OCI-LY3 (cell line): Measurements from ENCODE around the gene NRXN3.

Source experiments
- EZH2phosphoT487 ChIP-seq: fragments of 200-600 bp; shearing (Covaris generic); IDR thresholded peaks from 2 replicates; pipeline ENCODE4 v1.6.1; 2018; ENCODE audit warnings: antibody characterized with exemption, mixed run types, low read depth
- TF ChIP-seq, protein P1 (sequence below): fragments of 200-600, 300-600 bp; sonication (generic); IDR thresholded peaks from 2 replicates; pipeline ENCODE4 v1.5.1; 2014; ENCODE audit warnings: antibody characterized with exemption, low read length, low read depth

- TF ChIP-seq, protein P1, sequence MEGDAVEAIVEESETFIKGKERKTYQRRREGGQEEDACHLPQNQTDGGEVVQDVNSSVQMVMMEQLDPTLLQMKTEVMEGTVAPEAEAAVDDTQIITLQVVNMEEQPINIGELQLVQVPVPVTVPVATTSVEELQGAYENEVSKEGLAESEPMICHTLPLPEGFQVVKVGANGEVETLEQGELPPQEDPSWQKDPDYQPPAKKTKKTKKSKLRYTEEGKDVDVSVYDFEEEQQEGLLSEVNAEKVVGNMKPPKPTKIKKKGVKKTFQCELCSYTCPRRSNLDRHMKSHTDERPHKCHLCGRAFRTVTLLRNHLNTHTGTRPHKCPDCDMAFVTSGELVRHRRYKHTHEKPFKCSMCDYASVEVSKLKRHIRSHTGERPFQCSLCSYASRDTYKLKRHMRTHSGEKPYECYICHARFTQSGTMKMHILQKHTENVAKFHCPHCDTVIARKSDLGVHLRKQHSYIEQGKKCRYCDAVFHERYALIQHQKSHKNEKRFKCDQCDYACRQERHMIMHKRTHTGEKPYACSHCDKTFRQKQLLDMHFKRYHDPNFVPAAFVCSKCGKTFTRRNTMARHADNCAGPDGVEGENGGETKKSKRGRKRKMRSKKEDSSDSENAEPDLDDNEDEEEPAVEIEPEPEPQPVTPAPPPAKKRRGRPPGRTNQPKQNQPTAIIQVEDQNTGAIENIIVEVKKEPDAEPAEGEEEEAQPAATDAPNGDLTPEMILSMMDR, result no peak
- TF ChIP-seq EZH2phosphoT487, result no peak
These were observed 1744.4 kb downstream of the NRXN3 start for GRCh38 chr14:79914595-79914994.
